ENCODE data around the gene MAPK10.

DNA sequence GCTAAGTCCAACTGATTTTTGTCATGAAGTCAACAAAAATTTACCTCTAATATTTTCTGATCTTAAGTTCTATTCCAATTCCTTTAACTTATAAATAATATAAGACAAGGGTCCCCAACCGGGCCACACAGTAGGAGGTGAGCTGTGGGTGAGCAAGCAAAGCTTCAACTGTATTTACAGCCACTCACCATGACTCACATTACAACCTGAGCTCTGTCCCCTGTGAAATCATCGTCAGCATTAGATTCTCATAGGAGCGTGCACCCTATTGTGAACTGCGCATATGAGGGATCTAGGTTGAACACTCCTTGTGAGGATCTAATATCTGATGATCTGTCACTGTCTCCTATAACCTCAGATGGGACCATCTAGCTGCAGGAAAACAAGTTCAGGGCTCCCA, 227.4 kb downstream of the MAPK10 start:
- TF ChIP-seq SP1 (IDR thresholded peaks at IDR 0.05): no peak
- TF ChIP-seq HDGF (IDR thresholded peaks at IDR 0.05; ENCODE audit: borderline replicate concordance): no peak
- no peak for TF ChIP-seq ZNF384 (IDR thresholded peaks at IDR 0.05)
- TF ChIP-seq FOXA1 (IDR thresholded peaks at IDR 0.05): no peak
- no peak for TF ChIP-seq FOXM1 (IDR thresholded peaks at IDR 0.05; ENCODE audit: borderline replicate concordance)
- TF ChIP-seq TARDBP (IDR thresholded peaks at IDR 0.05): no peak
- TF ChIP-seq FOXK2 (IDR thresholded peaks at IDR 0.05): no peak
- no peak for TF ChIP-seq LEF1 (IDR thresholded peaks at IDR 0.05; ENCODE audit: borderline replicate concordance)
- TF ChIP-seq L3MBTL2 (conservative IDR thresholded peaks at IDR 0.05): no peak
